GM18951 (cell line): ENCODE results near the gene DDX18.

Source experiments
- POLR2A ChIP-seq: IDR thresholded peaks from 4 replicates; pipeline ENCODE4 v1.6.1; 2011; ENCODE audit warnings: mild to moderate bottlenecking; ENCODE audit not compliant: insufficient read length, insufficient read depth; ENCODE audit errors: extremely low read depth
- in situ Hi-C: fragments of 300-500 bp; cut with MboI; formaldehyde crosslinking; loops from one replicate; pipeline ENCODE4 v1.12.0; 2022; ENCODE audit warnings: low sequenced_read_pairs, mixed read lengths, inconsistent platforms; ENCODE audit not compliant: unreplicated experiment

Gene DDX18

GRCh38 chr2:117815946-117816345, 1.5 kb downstream of the DDX18 start:
- in situ Hi-C loops: no loop called here
- TF ChIP-seq POLR2A: no peak

GRCh38 chr2:117818921-117819320, 4.4 kb downstream of the DDX18 start:
- no peak for TF ChIP-seq POLR2A
- in situ Hi-C loops: no loop called here

GRCh38 chr2:117820444-117820843, 6.0 kb downstream of the DDX18 start:
- TF ChIP-seq POLR2A: no peak
- in situ Hi-C loops: no loop called here

- in situ Hi-C loops: loop anchor here (25.0 kb wide), 1 partner anchor 187 kb away; the partner anchor contains the start of gene CCDC93
- TF ChIP-seq POLR2A: no peak
Measured at GRCh38 chr2:117825437-117825836, 10.9 kb downstream of the DDX18 start.

- in situ Hi-C loops: loop anchor here (25.0 kb wide), 1 partner anchor 185 kb away; the partner anchor contains the start of gene CCDC93
Measured at GRCh38 chr2:117827464-117827863, 13.0 kb downstream of the DDX18 start.

GRCh38 chr2:117828870-117829269, 14.4 kb downstream of the DDX18 start:
- in situ Hi-C loops: loop anchor here (25.0 kb wide), 1 partner anchor 183 kb away; the partner anchor contains the start of gene CCDC93

GRCh38 chr2:117832332-117832731, 17.8 kb downstream of the DDX18 start:
- in situ Hi-C loops: loop anchor here (25.0 kb wide), 1 partner anchor 180 kb away; the partner anchor contains the start of gene CCDC93
- TF ChIP-seq POLR2A: no peak

More at GRCh38 chr2:117828870-117829269, 14.4 kb downstream of the DDX18 start:
- no peak for TF ChIP-seq POLR2A

- TF ChIP-seq POLR2A: no peak
- in situ Hi-C loops: loop anchor here (25.0 kb wide), 1 partner anchor 179 kb away; the partner anchor contains the start of gene CCDC93
Measured at GRCh38 chr2:117832905-117833613, 18.6 kb downstream of the DDX18 start.

GRCh38 chr2:117833911-117834310, 19.4 kb downstream of the DDX18 start:
- in situ Hi-C loops: loop anchor here (25.0 kb wide), 1 partner anchor 178 kb away; the partner anchor contains the start of gene CCDC93
- no peak for TF ChIP-seq POLR2A

GRCh38 chr2:117834992-117835391, 20.5 kb downstream of the DDX18 start:
- no peak for TF ChIP-seq POLR2A
- in situ Hi-C loops: loop anchor here (25.0 kb wide), 1 partner anchor 177 kb away; the partner anchor contains the start of gene CCDC93

GRCh38 chr2:117835990-117836760, 21.7 kb downstream of the DDX18 start:
- in situ Hi-C loops: loop anchor here (25.0 kb wide), 1 partner anchor 176 kb away; the partner anchor contains the start of gene CCDC93
- no peak for TF ChIP-seq POLR2A

GRCh38 chr2:117845304-117845703, 30.8 kb downstream of the DDX18 start:
- TF ChIP-seq POLR2A: no peak
- in situ Hi-C loops: loop anchor here (25.0 kb wide), 1 partner anchor 167 kb away; the partner anchor contains the start of gene CCDC93

- in situ Hi-C loops: no loop called here
- no peak for TF ChIP-seq POLR2A
Measured at GRCh38 chr2:117850015-117850414, 35.5 kb downstream of the DDX18 start.
